CD4-positive, alpha-beta T cell treated with Interleukin-6 at 100 ng/mL for 8 hours (primary cell): ENCODE results near the gene ZNF236.
"Not testable (repeated sequence)": the region's sequence is repeated elsewhere in the genome, so short reads cannot be mapped to it uniquely, and the experiment has no call there.

Source experiments
- DNase-seq: peaks from one replicate; pipeline ENCODE4 v3.0.0-alpha.2; 2020; ENCODE audit warnings: mixed read lengths, low spot score

The ZNF236 gene

GRCh38 chr18:76951456-76952247, 129.3 kb downstream of the ZNF236 start:
- DNase-seq: no peak

- DNase-seq: no peak
Measured at GRCh38 chr18:76952747-76953146, 130.4 kb downstream of the ZNF236 start.

GRCh38 chr18:76953156-76953555, 130.8 kb downstream of the ZNF236 start:
- no peak for DNase-seq

DNA sequence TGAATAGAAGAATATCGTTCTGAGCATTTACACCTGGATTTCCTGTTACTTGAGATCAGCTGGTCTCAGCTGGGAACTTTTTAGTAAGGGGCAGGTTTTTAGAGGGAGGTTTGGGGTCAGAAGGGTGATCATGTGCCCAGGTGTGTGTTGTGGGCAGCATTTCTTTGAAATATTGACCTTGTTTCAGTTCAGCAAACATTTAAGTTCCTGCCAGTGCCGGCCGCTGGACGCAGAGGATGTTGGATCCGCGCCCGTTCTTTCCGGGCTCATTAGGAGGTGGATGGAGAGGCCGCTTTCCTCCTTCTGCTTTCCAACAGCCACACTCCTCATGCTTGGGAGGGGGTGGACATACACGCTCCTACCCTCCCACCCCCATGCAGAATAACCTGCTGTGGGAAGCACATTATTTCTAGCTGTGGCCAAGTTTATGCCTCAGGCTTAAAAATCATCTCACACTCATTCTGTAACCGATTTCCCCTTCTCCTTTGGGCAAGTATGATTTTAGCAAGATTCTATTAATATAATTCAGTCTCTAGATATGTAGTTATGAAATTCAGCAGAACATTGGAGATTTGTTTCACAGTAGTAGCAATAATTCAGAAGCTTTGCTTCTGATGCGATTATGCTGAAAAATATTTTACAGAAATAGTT, 131.4 kb downstream of the ZNF236 start:
- DNase-seq: no peak

DNA sequence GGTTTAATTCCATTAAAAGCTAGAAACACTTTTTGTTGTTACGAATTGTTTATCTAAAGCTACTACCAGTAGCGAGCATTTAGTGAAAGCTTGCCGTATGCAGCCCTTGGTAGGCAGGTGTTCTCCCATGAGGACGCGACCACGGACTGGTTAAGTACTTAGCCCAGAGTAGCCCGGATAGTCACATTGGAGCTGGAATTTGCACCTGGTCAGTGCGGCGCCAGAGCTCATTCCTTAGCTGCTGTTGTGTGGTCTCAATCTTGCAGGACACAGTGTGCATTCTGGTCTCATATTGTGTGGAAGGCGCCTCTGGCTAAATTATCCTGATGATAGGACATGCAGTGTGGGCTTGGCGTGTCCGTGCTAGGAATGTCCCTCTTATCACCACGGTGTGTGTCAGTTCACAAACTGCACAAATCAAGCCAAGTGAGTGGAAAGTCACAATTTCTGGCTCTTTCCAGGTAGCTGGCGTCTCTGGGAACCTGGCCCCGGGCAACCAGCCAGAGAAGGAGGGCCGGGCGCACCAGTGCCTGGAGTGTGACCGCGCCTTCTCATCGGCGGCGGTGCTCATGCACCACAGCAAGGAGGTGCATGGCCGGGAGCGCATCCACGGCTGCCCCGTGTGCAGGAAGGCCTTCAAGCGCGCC, 133.3 kb downstream of the ZNF236 start:
- DNase-seq: no peak

DNA sequence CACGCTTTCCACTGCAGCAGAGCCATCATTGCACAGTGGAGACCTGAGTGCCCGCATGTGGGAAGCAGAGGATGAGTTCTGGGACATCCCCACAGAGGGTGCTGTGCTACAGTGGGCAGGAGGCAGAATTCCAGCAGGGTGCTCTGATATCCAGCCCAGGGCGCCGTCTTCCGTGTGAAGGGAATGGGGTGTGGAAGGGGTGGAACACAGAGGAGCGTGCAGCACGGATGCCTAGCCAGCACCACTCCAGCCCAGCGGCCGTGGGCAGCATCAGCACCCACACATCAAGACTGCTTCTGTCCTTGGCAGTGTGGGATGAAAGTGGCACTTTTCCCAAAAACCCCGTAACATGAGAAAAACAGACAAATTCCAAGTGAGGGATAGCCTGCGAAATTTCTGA, 134.3 kb downstream of the ZNF236 start:
- no peak for DNase-seq

DNA sequence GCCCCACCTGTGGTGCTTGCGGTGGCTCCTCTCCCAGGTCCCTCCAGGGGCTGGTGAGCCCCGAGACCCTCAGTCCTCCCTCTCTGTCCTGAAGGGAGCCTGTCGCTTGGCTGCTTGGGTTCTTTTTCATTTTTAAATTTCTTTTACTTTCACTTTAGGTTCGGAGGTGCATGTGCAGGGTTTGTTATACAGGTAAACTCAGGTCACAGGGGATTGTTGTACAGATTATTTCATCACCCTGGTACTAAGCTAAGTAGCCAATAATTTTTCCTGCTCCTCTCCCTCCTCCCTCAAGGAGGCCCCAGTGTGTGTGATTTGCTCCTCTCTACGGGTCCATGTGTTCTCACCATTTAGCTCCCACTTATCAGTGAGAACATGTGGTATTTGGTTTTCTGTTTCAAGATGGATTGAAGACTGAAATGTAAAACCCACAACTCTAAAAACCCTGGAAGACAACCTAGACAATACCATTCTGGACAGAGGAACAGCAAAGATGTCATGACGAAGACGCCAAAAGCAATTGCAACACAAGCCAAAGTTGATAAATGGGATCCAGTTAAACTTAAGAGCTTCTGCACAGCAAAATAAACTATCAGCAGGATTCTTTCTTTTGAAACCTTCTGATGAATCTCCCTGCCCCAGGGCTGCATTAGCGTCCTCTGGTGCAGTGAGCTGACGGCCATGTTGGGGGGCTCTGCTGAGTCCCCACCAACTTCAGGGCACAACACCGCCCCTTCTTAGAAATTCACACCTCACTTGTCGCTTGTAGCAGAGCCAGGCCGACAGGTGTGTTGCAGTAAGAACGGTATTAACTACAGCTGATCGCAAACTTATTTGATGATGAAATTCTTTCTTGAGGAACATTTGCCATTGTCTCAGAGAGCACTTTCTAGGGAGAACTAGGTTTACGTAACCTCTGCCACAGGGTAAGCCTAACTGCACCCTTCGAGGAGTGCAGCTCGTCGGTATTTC, 135.3 kb downstream of the ZNF236 start:
- DNase-seq: no peak

DNA sequence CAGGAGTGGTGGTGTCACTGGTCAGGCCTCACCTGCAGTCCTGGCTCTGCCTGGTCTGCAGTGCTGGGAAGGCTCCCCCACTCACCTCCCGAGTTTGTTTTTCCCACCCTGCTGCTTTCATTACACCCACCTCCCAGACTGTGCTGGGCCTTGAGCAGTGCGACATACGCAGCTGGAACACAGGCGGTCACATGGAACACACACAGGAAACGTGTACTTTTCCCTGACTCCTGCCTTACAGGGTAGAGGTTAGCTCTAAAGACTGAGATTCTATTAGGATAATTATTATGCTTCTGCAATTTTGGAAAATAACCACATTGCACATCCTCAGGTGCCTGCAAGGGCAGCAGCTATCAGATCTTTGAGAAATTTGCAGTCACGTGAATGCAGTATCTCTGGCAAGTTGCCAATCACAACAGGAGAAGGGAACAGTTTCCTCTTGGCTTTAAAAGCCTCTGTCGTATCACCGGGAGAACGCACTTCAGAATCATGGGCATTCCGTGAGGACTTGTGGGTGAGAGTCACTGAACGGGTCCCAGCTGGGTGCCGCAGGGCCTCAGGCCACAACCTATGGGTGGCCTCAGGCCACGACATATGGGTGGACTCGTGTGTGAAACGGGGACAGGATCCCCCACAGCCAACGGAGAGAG, 136.5 kb downstream of the ZNF236 start:
- DNase-seq: no peak

DNA sequence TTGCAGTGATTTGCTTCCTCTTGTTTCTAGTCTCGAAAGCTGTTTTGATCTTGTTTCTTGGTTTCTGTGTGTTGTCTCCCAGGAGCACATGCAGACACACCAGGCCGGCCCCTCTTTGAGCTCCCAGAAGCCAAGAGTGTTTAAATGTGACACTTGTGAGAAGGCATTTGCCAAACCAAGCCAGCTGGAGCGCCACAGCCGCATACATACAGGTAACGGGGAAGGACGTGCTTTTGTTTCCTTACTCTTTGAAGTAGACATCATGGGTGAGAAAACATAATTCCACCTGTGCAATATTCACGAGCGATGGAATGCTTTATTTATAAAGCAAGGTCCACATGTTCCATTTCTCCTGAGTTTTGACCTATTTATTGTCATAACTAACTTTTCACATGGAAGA, 137.2 kb downstream of the ZNF236 start:
- no peak for DNase-seq

DNA sequence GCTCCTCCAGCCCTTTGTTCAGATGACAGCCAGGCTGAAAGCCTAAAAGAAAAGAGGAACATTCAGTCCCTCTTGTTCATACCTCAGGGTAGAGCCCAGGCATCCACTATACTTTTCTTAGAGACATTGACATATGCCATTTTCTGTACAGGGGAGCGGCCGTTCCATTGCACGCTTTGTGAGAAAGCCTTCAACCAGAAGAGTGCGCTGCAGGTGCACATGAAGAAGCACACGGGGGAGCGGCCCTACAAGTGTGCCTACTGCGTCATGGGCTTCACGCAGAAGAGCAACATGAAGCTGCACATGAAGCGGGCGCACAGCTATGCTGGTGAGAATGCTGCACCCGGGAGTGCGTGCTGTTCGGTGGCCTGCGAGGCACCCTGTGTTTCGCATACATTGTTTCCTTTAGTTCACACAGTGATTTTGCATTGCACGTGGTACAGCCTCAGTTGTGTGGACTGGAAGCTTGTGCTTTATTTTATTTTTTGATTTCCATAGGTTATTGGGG, 138.2 kb downstream of the ZNF236 start:
- no peak for DNase-seq

- DNase-seq: no peak
Measured at GRCh38 chr18:76962851-76963250, 140.5 kb downstream of the ZNF236 start.

DNA sequence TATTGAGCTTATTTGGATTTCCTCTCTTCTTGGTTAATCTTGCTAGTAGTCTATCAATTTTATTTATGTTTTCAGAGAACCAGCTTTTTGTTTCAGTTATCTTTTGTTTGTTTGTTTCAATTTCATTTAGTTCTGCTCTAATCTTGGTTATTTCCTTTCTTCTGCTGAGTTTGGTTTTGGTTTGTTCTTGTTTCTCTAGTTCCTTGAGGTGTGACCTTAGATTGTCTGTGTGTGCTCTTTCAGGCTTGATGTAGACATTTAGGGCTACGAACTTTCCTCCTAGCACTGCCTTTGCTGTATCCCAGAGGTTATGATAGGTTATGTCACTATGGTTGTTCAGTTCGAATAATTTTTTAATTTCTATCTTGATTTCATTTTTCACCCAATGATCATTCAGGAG, 141.6 kb downstream of the ZNF236 start:
- DNase-seq: no peak

- not testable (repeated sequence) for DNase-seq
Measured at GRCh38 chr18:76965555-76966151, 143.3 kb downstream of the ZNF236 start.

- DNase-seq: not testable (repeated sequence)
Measured at GRCh38 chr18:76967299-76967698, 144.9 kb downstream of the ZNF236 start.

DNA sequence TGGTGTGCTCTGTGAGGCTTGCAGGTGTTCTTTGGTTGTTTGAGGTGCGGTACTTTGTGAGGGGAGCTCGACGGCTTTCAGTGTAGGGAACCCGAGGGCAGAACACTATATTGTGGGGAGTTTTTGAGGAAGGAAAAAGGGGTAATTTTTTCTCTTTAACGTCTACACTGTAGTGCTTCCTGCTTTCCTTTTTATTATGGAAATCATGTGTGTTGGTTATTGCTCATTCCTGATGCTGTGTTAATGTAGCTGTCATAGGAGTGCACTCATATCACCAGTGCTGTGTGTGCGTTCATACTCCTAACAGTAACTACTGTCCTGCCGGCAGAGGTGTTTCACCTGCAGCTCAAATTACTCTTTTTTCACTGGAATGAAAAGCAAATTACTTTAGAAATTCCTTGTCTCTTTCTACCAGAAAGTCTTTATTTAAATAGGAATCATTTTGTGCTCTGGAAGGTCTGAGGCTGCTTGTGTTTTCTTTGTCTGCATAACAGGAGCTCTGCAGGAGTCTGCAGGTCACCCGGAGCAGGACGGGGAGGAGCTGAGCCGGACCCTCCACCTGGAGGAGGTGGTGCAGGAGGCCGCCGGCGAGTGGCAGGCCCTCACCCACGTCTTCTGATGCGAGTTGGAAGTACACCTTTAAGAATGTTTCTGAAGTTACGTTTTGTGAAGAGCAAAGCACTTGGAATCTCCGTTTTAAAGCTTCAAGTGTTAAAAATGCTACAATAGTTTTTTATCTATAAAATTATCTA, 145.5 kb downstream of the ZNF236 start:
- no peak for DNase-seq

DNA sequence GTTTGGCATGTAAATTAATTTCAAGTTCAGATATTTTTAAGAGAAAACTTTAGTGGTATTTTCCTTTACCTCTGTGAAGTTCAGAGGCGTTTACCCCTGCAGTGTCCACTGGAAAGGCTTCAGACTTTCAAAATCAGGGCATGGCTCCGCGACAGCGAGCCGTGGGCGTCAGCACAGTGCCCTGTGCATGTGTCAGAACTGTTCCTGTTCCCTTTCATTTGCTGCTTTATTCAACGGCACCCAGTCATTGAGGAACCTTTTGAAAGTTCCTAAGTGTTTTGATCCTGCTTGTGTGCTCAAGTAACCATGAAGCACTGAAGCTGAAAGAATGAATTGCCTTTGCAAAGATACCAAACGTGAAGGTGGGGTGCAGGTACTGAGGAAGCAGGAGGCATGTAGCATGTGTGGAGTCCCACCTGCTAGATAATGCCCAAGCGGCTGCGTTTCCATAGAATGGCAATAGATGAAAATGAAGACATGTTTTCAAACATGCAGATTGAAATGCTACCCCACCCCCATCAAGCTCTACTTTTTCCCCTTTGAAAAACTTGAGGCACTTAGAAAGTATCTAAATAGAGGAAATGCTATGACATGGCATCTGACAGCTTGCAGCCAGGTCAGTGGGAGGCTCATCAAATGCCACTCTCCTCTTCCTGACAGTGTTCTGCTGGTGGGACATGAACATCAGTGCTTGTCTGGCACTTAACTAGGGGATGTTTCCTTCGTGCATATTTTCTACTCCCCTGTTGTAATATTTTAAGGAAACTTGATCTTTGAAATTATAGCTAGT, 148.6 kb downstream of the ZNF236 start:
- no peak for DNase-seq

DNA sequence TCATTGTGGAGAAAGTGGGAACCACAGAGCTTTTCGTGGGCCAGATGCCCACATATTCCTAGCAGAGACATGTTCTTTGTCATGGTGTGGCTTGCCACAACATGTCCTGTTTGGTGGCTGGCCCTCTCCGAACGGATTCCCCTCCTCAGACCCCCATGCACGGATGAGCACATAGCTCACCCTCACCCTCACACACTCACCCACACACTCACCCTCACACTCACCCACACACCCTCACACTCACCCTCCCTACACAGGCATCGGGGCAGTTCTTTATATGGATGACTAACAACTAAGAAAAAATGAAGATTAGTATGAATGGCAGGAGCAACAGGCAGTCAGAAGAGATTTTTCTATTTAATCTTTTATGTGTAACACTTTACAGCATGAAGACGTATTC, 149.9 kb downstream of the ZNF236 start:
- DNase-seq: no peak

GRCh38 chr18:76972846-76973519, 150.6 kb downstream of the ZNF236 start:
- no peak for DNase-seq
